DND-41 (cell line): ENCODE data around the gene KLHL30.
"Not testable (repeated sequence)": the region's sequence is repeated elsewhere in the genome, so short reads cannot be mapped to it uniquely, and the experiment has no call there.

Experiments used
- ATAC-seq: fragments of 200-7000 bp; cut with Tn5 transposase; 3 replicates; pipeline ENCODE4 v1.9.1; 2021; ENCODE audit warnings: low read depth; ENCODE audit not compliant: insufficient read depth
- DNase-seq: peaks from one replicate; pipeline ENCODE4 v3.0.0-alpha.2; 2020
- H2AFZ ChIP-seq: 2 replicates; pipeline ENCODE4 v1.6.0; 2012; ENCODE audit warnings: low read depth, low read length
- H3K27ac ChIP-seq: 2 replicates; pipeline ENCODE4 v1.5.1; 2012; ENCODE audit warnings: low read length, inconsistent platforms
- H3K27me3 ChIP-seq: fragments of 200-600 bp; sonication (generic); 2 replicates; pipeline ENCODE4 v1.6.0; 2012; ENCODE audit warnings: low read length, mild to moderate bottlenecking, inconsistent platforms; ENCODE audit not compliant: insufficient read depth, poor library complexity
- H3K36me3 ChIP-seq: 2 replicates; pipeline ENCODE4 v1.5.1; 2012; ENCODE audit warnings: low read length, inconsistent platforms; ENCODE audit not compliant: insufficient read depth
- H3K4me1 ChIP-seq: 2 replicates; pipeline ENCODE4 v1.5.1; 2012; ENCODE audit warnings: mild to moderate bottlenecking, low read length; ENCODE audit not compliant: insufficient read depth
- H3K4me2 ChIP-seq: 2 replicates; pipeline ENCODE4 v1.6.0; 2012; ENCODE audit warnings: mild to moderate bottlenecking, moderate library complexity, low read length, inconsistent platforms; ENCODE audit not compliant: insufficient read depth
- H3K4me3 ChIP-seq, 2 experiments: fragments of 200-600 bp in 1 of 2; shearing (Covaris generic) in 1 of 2; 2 replicates each; pipeline ENCODE4 v1.5.1; 2012 to 2016; ENCODE audit warnings: inconsistent platforms in 2 of 2, low read length in 2 of 2, mild to moderate bottlenecking in 2 of 2, low read depth in 1 of 2, moderate library complexity in 1 of 2
- H3K79me2 ChIP-seq: 2 replicates; pipeline ENCODE4 v1.6.0; 2012; ENCODE audit warnings: low read length, inconsistent platforms; ENCODE audit not compliant: insufficient read depth
- H3K9ac ChIP-seq: 2 replicates; pipeline ENCODE4 v1.6.0; 2012; ENCODE audit warnings: low read depth, mild to moderate bottlenecking, inconsistent platforms, low read length, moderate library complexity
- H3K9me3 ChIP-seq: 2 replicates; pipeline ENCODE4 v1.5.1; 2012; ENCODE audit warnings: low read length, moderate library complexity, mild to moderate bottlenecking, inconsistent platforms; ENCODE audit not compliant: insufficient read depth, severe bottlenecking
- H4K20me1 ChIP-seq: 2 replicates; pipeline ENCODE4 v1.6.0; 2012; ENCODE audit warnings: low read length; ENCODE audit not compliant: insufficient read depth
- EZH2 ChIP-seq: IDR thresholded peaks from 3 replicates; pipeline ENCODE4 v1.6.1; 2012; ENCODE audit warnings: borderline replicate concordance, low read depth, mild to moderate bottlenecking, moderate library complexity, low read length, inconsistent platforms; ENCODE audit not compliant: severe bottlenecking
- TF ChIP-seq, protein P1 (sequence below): IDR thresholded peaks from 2 replicates; pipeline ENCODE4 v1.5.1; 2012; ENCODE audit warnings: borderline replicate concordance, low read length, moderate library complexity, mild to moderate bottlenecking; ENCODE audit not compliant: poor library complexity, severe bottlenecking; ENCODE audit errors: extremely low read depth

The KLHL30 gene

DNA sequence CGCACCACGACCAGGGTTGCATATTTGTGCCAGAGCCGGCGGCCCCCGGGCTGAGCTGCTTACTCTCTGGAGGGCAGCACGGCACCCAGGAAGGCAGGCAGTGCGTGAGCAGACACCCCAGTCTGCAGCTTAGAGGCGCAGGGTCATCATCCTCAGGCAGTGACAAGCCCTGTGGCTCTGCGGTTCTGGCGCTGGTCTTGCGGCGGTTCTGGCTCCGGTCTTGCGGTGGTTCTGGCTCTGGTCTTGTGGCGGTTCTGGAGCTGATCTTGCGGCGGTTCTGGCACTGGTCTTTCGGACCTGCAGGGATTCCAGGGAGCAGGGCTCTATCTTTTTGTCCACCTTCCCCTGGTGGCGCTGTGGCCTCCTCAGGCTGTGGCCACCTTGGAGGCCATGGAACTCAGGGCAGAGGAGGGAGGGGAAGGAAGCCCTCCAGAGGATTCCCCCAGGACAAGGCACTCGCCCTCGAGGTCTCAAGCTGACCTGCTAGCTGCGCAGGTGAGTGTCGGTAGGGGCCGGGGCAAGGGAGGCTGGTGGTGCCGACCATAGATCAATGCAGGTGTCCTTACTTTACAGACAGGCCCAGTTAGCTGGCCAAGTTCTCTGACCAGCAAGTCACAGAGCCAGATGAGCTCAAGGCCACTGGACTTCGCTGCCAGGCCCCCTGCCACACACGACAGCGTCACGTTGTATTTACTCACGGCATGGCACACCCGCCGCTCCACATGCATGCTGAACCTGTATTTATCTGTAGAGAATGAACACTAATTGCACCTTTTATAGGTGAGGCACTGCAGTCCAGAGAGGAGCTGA lies 23.4 kb upstream of the KLHL30 start:
- Histone ChIP-seq H2AFZ (no peak overlapping the region), H3K27ac (no peak overlapping the region), H3K36me3 (no peaks in the 10 kb centered on the region), H3K4me2 (no peak overlapping the region), H3K27me3 (peaks cover 19% of the 10 kb centered on the region), H3K4me3 (no peak overlapping the region), H3K79me2 (no peaks in the 10 kb centered on the region), H4K20me1 (no peaks in the 10 kb centered on the region), H3K9me3 (peaks cover 3% of the 10 kb centered on the region), H3K9ac (no peak overlapping the region), H3K4me1 (no peaks in the 10 kb centered on the region)
- ATAC-seq (no peak), DNase-seq (no peak)
- TF ChIP-seq EZH2, result no peak
- TF ChIP-seq, protein P1, sequence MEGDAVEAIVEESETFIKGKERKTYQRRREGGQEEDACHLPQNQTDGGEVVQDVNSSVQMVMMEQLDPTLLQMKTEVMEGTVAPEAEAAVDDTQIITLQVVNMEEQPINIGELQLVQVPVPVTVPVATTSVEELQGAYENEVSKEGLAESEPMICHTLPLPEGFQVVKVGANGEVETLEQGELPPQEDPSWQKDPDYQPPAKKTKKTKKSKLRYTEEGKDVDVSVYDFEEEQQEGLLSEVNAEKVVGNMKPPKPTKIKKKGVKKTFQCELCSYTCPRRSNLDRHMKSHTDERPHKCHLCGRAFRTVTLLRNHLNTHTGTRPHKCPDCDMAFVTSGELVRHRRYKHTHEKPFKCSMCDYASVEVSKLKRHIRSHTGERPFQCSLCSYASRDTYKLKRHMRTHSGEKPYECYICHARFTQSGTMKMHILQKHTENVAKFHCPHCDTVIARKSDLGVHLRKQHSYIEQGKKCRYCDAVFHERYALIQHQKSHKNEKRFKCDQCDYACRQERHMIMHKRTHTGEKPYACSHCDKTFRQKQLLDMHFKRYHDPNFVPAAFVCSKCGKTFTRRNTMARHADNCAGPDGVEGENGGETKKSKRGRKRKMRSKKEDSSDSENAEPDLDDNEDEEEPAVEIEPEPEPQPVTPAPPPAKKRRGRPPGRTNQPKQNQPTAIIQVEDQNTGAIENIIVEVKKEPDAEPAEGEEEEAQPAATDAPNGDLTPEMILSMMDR, result no peak

DNA sequence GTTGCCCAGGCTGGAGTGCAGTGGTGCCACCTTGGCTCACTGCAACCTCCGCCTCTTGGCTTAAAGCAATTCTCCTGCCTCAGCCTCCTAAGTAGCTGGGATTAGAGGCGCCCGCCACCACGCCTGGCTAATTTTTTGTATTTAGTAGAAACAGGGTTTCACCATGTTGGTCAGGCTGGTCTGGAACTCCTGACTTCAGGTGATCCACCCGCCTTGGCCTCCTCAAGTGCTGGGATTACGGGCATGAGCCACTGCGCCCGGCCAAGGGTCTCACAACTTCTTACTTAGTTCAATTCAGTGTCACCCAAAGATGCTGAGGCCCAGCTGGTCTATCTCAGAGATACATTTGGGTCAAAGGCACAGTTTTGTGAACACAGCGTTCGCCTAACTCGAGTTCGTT lies 22.8 kb upstream of the KLHL30 start:
- H3K27ac ChIP-seq, H3K9ac ChIP-seq, H2AFZ ChIP-seq, H3K36me3 ChIP-seq, H3K4me2 ChIP-seq, ATAC-seq, H3K4me1 ChIP-seq, H3K9me3 ChIP-seq, DNase-seq, H3K4me3 ChIP-seq, H4K20me1 ChIP-seq, H3K79me2 ChIP-seq: not testable (repeated sequence)
- H3K27me3 ChIP-seq, result peaks cover 19% of the 10 kb centered on the region

DNA sequence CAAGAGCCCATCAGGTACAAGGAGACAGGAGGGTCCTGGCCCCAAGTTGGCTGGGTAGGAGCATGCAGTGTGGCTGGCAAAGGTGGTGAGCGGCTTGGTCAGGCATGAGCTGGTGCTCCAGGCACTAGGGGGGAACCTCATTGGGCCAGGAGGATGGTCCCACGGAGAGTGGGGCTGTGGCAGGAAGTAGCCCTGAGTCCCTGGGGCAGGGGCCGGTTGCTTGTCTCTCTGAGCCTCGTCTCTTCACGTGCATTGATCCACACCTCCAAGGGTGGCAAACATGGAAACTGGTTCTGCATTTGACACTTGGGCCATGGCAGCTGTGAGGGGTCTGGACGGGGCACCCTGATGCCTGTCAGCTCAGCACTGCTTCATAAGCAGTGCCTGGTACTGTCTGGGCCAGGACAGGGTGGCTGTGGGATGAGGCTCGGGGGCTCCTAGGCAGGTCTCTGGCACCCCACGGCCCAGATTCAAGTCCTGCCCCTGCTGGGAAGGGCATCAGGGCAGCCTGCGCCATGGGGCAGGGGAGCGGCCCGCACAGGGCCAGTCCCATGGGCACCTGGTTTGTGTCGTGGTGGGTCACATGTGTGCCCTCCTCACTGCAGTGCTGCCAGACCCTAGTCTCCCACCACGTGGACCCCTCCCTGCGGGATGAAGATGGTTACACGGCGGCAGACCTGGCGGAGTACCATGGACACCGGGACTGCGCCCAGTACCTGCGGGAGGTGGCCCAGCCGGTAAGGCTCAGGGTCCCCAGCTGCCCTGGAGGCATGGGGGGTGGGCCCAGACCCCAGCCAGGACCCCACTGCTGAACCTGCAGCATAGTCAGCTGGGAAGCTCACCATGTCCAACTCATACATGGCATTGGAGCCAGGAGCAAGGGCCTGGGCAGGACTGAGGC lies 21.9 kb upstream of the KLHL30 start:
- H2AFZ ChIP-seq, result no peak overlapping the region

More for the DNA sequence above, 21.9 kb upstream of the KLHL30 start:
- TF ChIP-seq, protein P1, result no peak
- TF ChIP-seq EZH2, result no peak
- Histone ChIP-seq H3K9me3 (peaks cover 3% of the 10 kb centered on the region), H3K4me3 (no peak overlapping the region), H4K20me1 (no peaks in the 10 kb centered on the region), H3K9ac (no peak overlapping the region), H3K4me1 (no peaks in the 10 kb centered on the region), H3K79me2 (no peaks in the 10 kb centered on the region), H3K4me2 (no peak overlapping the region), H3K36me3 (no peaks in the 10 kb centered on the region), H3K27ac (no peak overlapping the region), H3K27me3 (peaks cover 19% of the 10 kb centered on the region)
- DNase-seq, result no peak
- ATAC-seq, result no peak
